HepG2 (cell line): ENCODE results near the gene RPS27A. TPM values are rescaled to one million over a fixed set of nuclear protein-coding genes. Genes with fewer than 3 reads are reported as not detected.

Experiments used
- ATAC-seq: fragments of 200-7000 bp; cut with Tn5 transposase; 3 replicates; pipeline ENCODE4 v1.9.1; 2020; ENCODE audit warnings: mild to moderate bottlenecking, moderate library complexity
- BruUV-seq: library from RNA; stranded (reverse); fragments of 400-500 nt; replicated peaks from 2 replicates; lab custom pipeline; 2021; lab: Mats Ljungman, UMichigan
- CTCF ChIA-PET: fragments of 300-600 bp; formaldehyde crosslinking; extraction: SDS; loops from one replicate; lab custom pipeline; 2021; ENCODE audit warnings: low total read pairs, inconsistent platforms, low intra/inter-chr PET ratio; lab: Yijun Ruan, JAX
- POLR2A ChIA-PET: fragments of 350-600 bp; sonication (Branson Sonifier 250); formaldehyde crosslinking; loops from one replicate; lab custom pipeline; 2020; ENCODE audit warnings: antibody characterized with exemption, inconsistent platforms; lab: Yijun Ruan, JAX
- DNase-seq: peaks from one replicate; pipeline ENCODE4 v3.0.0-alpha.2; 2015; ENCODE audit warnings: low spot score
- FAIRE-seq: peaks from 3 replicates; lab custom pipeline; 2011; peaks lifted over from hg19 to GRCh38; lab: Jason Lieb, UNC
- H2AFZ ChIP-seq: one replicate; pipeline ENCODE4 v1.6.1; 2011; ENCODE audit warnings: low read length, inconsistent platforms
- H3K27ac ChIP-seq: fragments of 300-600 bp; 3 replicates; pipeline ENCODE4 v1.8.0; 2011; ENCODE audit warnings: mixed run types, mild to moderate bottlenecking, mixed read lengths, low read length, inconsistent platforms; ENCODE audit not compliant: insufficient read depth; ENCODE audit errors: extremely low read length
- H3K27me3 ChIP-seq, 2 experiments: fragments of 200-600 bp in 1 of 2; 2 replicates in 1 of 2; 3 replicates in 1 of 2; pipeline versions ENCODE4 v1.6.0 to v1.8.0; 2011; ENCODE audit warnings: low read length in 2 of 2, mild to moderate bottlenecking in 2 of 2, moderate library complexity in 2 of 2, inconsistent platforms in 1 of 2; ENCODE audit not compliant: insufficient read depth in 2 of 2, control insufficient read depth in 1 of 2
- H3K36me3 ChIP-seq, 2 experiments: fragments of 200-600 bp in 1 of 2; replicated peaks in 1 of 2; 2 replicates in 1 of 2; 3 replicates in 1 of 2; pipeline versions ENCODE4 v1.5.1 to v1.8.0; 2011; ENCODE audit warnings: low read length in 2 of 2, inconsistent platforms in 1 of 2; ENCODE audit not compliant: insufficient read depth in 2 of 2, control insufficient read depth in 1 of 2
- H3K4me1 ChIP-seq: 2 replicates; pipeline ENCODE4 v1.5.1; 2012; ENCODE audit warnings: low read length, inconsistent platforms; ENCODE audit not compliant: insufficient read depth
- H3K4me2 ChIP-seq: 2 replicates; pipeline ENCODE4 v1.6.0; 2011; ENCODE audit warnings: low read depth, low read length, inconsistent platforms
- H3K4me3 ChIP-seq, 3 experiments: fragments of 200-600 bp in 1 of 3; sonication (generic), shearing (Covaris generic) in 1 of 3; replicated peaks in 1 of 3; 2 replicates each; pipeline ENCODE4 v1.5.1; 2011 to 2016; ENCODE audit warnings: low read length in 3 of 3, inconsistent platforms in 2 of 3, low read depth in 2 of 3, mild to moderate bottlenecking in 2 of 3, control low read depth in 1 of 3, mixed read lengths in 1 of 3; ENCODE audit not compliant: insufficient read depth in 1 of 3
- H3K79me2 ChIP-seq: one replicate; pipeline ENCODE4 v1.6.1; 2011; ENCODE audit warnings: low read length, inconsistent platforms; ENCODE audit not compliant: insufficient read depth
- H3K9ac ChIP-seq: 2 replicates; pipeline ENCODE4 v1.6.0; 2011; ENCODE audit warnings: mild to moderate bottlenecking, low read depth, low read length, inconsistent platforms; ENCODE audit not compliant: insufficient read depth
- H3K9me3 ChIP-seq: 2 replicates; pipeline ENCODE4 v1.5.1; 2012; ENCODE audit warnings: mild to moderate bottlenecking, low read length
- H4K20me1 ChIP-seq: 2 replicates; pipeline ENCODE4 v1.6.0; 2011; ENCODE audit warnings: inconsistent platforms, mild to moderate bottlenecking, low read length, moderate library complexity; ENCODE audit not compliant: insufficient read depth
- ARNT2 ChIP-seq: sonication (generic); formaldehyde crosslinking; IDR thresholded peaks from 2 replicates; pipeline ENCODE4 v1.8.0; 2022; ENCODE audit warnings: mild to moderate bottlenecking, low read depth, missing genetic modification reagents, moderate library complexity
- ATF7 ChIP-seq, 2 experiments: fragments of 450-650 bp in 1 of 2; sonication (generic) in 1 of 2; formaldehyde crosslinking in 1 of 2; IDR thresholded peaks; 2 replicates each; pipeline versions ENCODE4 v1.4.0 to v1.6.1; 2016 to 2020; ENCODE audit warnings: antibody characterized with exemption in 1 of 2, mild to moderate bottlenecking in 1 of 2, missing genetic modification reagents in 1 of 2
- EED ChIP-seq: sonication (generic); formaldehyde crosslinking; IDR thresholded peaks from 2 replicates; pipeline ENCODE4 v1.5.0; 2020; ENCODE audit warnings: mild to moderate bottlenecking, missing genetic modification reagents
- EHMT2 ChIP-seq: fragments of 200-600 bp; sonication (generic); IDR thresholded peaks from 2 replicates; pipeline ENCODE4 v1.7.0; 2017; ENCODE audit warnings: antibody characterized with exemption, low read depth, low read length, borderline replicate concordance
- HDAC2 ChIP-seq: sonication (generic); formaldehyde crosslinking; IDR thresholded peaks from 2 replicates; pipeline ENCODE4 v1.4.0; 2020; ENCODE audit warnings: missing genetic modification reagents
- PAXIP1 ChIP-seq: sonication (generic); formaldehyde crosslinking; conservative IDR thresholded peaks from 2 replicates; pipeline ENCODE4 v1.4.0; 2020; ENCODE audit warnings: mild to moderate bottlenecking, missing genetic modification reagents, moderate library complexity
- RAD51 ChIP-seq: fragments of 450-650 bp; IDR thresholded peaks from 2 replicates; pipeline ENCODE4 v1.6.1; 2016; ENCODE audit warnings: borderline replicate concordance
- SALL1 ChIP-seq: sonication (generic); formaldehyde crosslinking; IDR thresholded peaks from 2 replicates; pipeline ENCODE4 v1.8.0; 2022; ENCODE audit warnings: mild to moderate bottlenecking, missing genetic modification reagents
- YEATS4 ChIP-seq: sonication (generic); formaldehyde crosslinking; IDR thresholded peaks from 2 replicates; pipeline ENCODE4 v1.4.0; 2020; ENCODE audit warnings: missing genetic modification reagents, borderline replicate concordance
- ZMYM3 ChIP-seq: sonication (generic); formaldehyde crosslinking; IDR thresholded peaks from 2 replicates; pipeline ENCODE4 v1.5.1; 2020; ENCODE audit warnings: mild to moderate bottlenecking, missing genetic modification reagents
- ZNF317 ChIP-seq: sonication (generic); formaldehyde crosslinking; IDR thresholded peaks from 2 replicates; pipeline ENCODE4 v1.5.0; 2020; ENCODE audit warnings: mild to moderate bottlenecking, missing genetic modification reagents
- ZNF530 ChIP-seq: sonication (generic); formaldehyde crosslinking; IDR thresholded peaks from 2 replicates; pipeline ENCODE4 v1.5.0; 2020; ENCODE audit warnings: low read depth, mild to moderate bottlenecking, missing genetic modification reagents
- ZNF547 ChIP-seq: sonication (generic); formaldehyde crosslinking; IDR thresholded peaks from 2 replicates; pipeline ENCODE4 v1.5.1; 2020; ENCODE audit warnings: mild to moderate bottlenecking, missing genetic modification reagents
- ZNF788 ChIP-seq: sonication (generic); formaldehyde crosslinking; IDR thresholded peaks from 2 replicates; pipeline ENCODE4 v1.5.0; 2020; ENCODE audit warnings: mild to moderate bottlenecking, missing genetic modification reagents, borderline replicate concordance
- WGBS: methylation state at CpG from one replicate; pipeline ENCODE4 v1.1.6; 2017; ENCODE audit warnings: low lambda C conversion rate; 5-methylcytosine and 5-hydroxymethylcytosine counted together
- in situ Hi-C: cut with HindIII; loops from 2 replicates; pipeline ENCODE4 v1.10.0; 2017; ENCODE audit warnings: low pct_unique_long_range_greater_than_20kb; ENCODE audit not compliant: extremely low pct_ligation_motif_present
- intact Hi-C: fragments of 100-400 bp; cut with micrococcal nuclease; formaldehyde crosslinking; loops from one replicate; pipeline ENCODE4 v1.10.0; 2022; ENCODE audit not compliant: unreplicated experiment
- polyA plus RNA-seq, 8 experiments: library from polyadenylated mRNA; depleted of rRNA in 3 of 8; stranded (reverse) in 7 of 8; unstranded in 1 of 8; fragments of >200 nt; fragmentation: Illumina TruSeq in 4 of 8; extraction: Trizol in 4 of 8; gene quantifications; 2 replicates each; pipeline versions ENCODE4 v1.2.1 to v1.2.3, GENCODE V29; 2011 to 2016; ENCODE audit warnings: low read depth in 4 of 8, missing spikeins in 1 of 8, mixed read lengths in 1 of 8; ENCODE audit not compliant: insufficient read depth in 1 of 8
- total RNA-seq, 5 experiments: library from RNA; depleted of rRNA; stranded (reverse); fragments of >200 nt; fragmentation: Illumina TruSeq; extraction: Trizol; gene quantifications; 2 replicates each; pipeline ENCODE4 v1.2.3, GENCODE V29; 2016; ENCODE audit warnings: low read depth in 1 of 5
- TF ChIP-seq, protein P1 (sequence below): sonication (generic); formaldehyde crosslinking; IDR thresholded peaks from 2 replicates; pipeline ENCODE4 v1.4.0; 2020; ENCODE audit warnings: missing genetic modification reagents
- TF ChIP-seq, protein P2 (sequence below): sonication (generic); formaldehyde crosslinking; IDR thresholded peaks from 2 replicates; pipeline ENCODE4 v1.9.0; 2021; ENCODE audit warnings: missing genetic modification reagents, mild to moderate bottlenecking, borderline replicate concordance

RPS27A gene
- total and polyA plus RNA-seq, 2 of the 13 experiments (the other 11 are each of a cell fraction or from before 2014, with no cell fraction given), result 2,779 to 3,269 TPM

- Histone ChIP-seq H3K4me3 (peak overlapping the region in 1 of 3 experiments; percentile 82; a peak in 2 of 6 replicates), H3K36me3 (no peaks in the 10 kb centered on the region; a peak in 1 of 5 replicates), H3K27me3 (no peaks in the 10 kb centered on the region; a peak in 1 of 5 replicates), H3K4me2 (peak overlapping the region; percentile 95), H2AFZ (no peak overlapping the region), H3K79me2 (peaks cover 5% of the 10 kb centered on the region), H4K20me1 (no peaks in the 10 kb centered on the region), H3K9ac (no peak overlapping the region), H3K9me3 (no peaks in the 10 kb centered on the region), H3K4me1 (peaks cover 63% of the 10 kb centered on the region), H3K27ac (peak overlapping the region; percentile 89)
- no peak for ATAC-seq
- ChIA-PET POLR2A (interaction anchor here (0.9 kb wide), 1 partner anchor 12 kb away, joined by 3 read pairs; no protein-coding TSS in a partner anchor), CTCF (no interaction called here)
- BruUV-seq, result no TSS peak
- DNase-seq, result peak; percentile 37
- intact Hi-C loops, result loop anchor here (5.0 to 10.0 kb wide), 2 partner anchors 134 to 232 kb away; partner anchors contain the start of genes CCDC88A and CFAP36
- FAIRE-seq, result no peak
- 97% methylated on average over 12 of the region's 12 CpGs for WGBS
- in situ Hi-C loops, result no loop called here
- TF ChIP-seq ARNT2 (CRISPR knock-in tag) (no peak), RAD51 (no peak), PAXIP1 (CRISPR knock-in tag) (no peak), ZMYM3 (CRISPR knock-in tag) (0 out of 2 replicates have a peak, but pooled peaks have one; percentile 54), SALL1 (CRISPR knock-in tag) (0 out of 2 replicates have a peak, but pooled peaks have one; percentile 18), EHMT2 (0 out of 2 replicates have a peak, but pooled peaks have one; percentile 28), ZNF788 (CRISPR knock-in tag) (no peak), YEATS4 (CRISPR knock-in tag) (no peak), ATF7 (IDR thresholded peaks at IDR 0.05) (no peak), ATF7 (CRISPR knock-in tag; IDR thresholded peaks at IDR 0.05) (no peak), EED (CRISPR knock-in tag) (no peak), ZNF547 (CRISPR knock-in tag) (no peak), ZNF317 (CRISPR knock-in tag) (no peak), ZNF530 (CRISPR knock-in tag) (no peak), HDAC2 (no peak)
- TF ChIP-seq, protein P1, sequence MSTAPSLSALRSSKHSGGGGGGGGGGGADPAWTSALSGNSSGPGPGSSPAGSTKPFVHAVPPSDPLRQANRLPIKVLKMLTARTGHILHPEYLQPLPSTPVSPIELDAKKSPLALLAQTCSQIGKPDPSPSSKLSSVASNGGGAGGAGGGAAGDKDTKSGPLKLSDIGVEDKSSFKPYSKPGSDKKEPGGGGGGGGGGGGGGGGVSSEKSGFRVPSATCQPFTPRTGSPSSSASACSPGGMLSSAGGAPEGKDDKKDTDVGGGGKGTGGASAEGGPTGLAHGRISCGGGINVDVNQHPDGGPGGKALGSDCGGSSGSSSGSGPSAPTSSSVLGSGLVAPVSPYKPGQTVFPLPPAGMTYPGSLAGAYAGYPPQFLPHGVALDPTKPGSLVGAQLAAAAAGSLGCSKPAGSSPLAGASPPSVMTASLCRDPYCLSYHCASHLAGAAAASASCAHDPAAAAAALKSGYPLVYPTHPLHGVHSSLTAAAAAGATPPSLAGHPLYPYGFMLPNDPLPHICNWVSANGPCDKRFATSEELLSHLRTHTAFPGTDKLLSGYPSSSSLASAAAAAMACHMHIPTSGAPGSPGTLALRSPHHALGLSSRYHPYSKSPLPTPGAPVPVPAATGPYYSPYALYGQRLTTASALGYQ (CRISPR knock-in tag), result no peak
- TF ChIP-seq, protein P2, sequence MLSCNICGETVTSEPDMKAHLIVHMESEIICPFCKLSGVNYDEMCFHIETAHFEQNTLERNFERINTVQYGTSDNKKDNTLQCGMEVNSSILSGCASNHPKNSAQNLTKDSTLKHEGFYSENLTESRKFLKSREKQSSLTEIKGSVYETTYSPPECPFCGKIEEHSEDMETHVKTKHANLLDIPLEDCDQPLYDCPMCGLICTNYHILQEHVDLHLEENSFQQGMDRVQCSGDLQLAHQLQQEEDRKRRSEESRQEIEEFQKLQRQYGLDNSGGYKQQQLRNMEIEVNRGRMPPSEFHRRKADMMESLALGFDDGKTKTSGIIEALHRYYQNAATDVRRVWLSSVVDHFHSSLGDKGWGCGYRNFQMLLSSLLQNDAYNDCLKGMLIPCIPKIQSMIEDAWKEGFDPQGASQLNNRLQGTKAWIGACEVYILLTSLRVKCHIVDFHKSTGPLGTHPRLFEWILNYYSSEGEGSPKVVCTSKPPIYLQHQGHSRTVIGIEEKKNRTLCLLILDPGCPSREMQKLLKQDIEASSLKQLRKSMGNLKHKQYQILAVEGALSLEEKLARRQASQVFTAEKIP, result no peak
Observed at GRCh38 chr2:55283083-55283482, 50.6 kb downstream of the RPS27A start.
